HG03159 (cell line): Measurements from ENCODE around the gene SLC32A1.

Experiments used
- ATAC-seq: cut with Tn5 transposase; IDR thresholded peaks from one replicate; pipeline ENCODE4 v1.9.1; 2021; ENCODE audit warnings: mild to moderate bottlenecking, moderate library complexity; ENCODE audit not compliant: unreplicated experiment

The SLC32A1 gene, protein sequence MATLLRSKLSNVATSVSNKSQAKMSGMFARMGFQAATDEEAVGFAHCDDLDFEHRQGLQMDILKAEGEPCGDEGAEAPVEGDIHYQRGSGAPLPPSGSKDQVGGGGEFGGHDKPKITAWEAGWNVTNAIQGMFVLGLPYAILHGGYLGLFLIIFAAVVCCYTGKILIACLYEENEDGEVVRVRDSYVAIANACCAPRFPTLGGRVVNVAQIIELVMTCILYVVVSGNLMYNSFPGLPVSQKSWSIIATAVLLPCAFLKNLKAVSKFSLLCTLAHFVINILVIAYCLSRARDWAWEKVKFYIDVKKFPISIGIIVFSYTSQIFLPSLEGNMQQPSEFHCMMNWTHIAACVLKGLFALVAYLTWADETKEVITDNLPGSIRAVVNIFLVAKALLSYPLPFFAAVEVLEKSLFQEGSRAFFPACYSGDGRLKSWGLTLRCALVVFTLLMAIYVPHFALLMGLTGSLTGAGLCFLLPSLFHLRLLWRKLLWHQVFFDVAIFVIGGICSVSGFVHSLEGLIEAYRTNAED

DNA sequence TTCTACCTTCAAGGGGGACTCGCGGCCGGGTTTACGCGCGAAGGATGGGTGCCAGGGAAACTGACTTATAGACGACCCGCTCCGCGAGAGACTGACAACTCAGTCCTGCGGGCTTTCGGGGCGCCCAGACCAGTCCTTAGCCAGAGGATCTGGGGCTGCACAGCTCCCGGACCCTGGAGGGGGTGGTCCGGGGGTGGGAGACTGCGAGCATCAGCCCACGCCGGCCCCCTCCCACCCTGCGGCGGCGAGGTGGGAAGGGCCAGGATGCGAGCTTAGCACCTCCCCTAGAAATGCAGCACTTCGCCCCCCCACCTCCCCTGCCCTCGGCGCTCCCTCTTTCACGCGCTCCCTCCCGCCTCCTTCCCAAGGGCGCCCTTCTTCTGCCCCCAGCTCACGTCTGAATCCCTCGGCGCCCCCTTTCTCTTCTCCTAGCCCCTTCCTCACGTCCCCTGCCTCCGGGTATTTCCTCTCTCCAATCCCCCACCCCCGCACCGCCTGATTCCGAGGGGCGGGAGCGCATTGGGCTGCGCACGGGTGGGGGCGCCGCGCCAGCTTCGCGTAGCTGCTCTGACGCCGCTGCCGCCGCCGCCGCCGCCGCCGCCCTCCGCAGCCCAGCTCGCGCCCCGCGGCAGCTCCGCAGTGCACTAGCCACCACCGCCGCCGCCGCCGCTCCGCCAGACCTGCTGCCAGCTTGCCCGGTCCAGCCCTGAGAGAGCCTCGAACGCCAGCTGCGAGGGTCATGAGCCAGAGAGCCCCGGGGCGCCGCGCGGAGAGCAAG lies at the start of gene SLC32A1:
Gene SLC32A1, plus strand, starts transcription at position 639 of the 778 bp plus-strand sequence. CDS start 239 bp downstream, outside the sequence.
- no peak for ATAC-seq

DNA sequence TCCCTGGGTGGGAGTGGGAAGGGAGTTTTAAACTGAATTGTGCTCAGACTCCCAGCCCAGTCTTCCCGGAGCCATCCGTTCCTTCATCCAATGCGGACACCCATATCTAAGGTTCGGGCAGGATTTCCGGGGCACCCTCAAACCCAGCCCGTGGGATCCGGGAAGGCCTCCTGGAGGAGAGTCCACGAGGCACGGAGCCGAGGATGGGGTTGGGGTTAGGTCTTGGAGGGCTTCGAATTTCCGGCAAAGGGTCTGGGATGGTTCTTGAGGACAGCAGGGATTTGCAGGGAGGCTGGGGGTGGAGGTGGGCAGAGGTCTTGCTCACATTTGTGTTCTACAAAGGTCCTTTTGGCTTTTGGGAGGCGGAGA lies 49.5 kb upstream of the SLC32A1 start:
- ATAC-seq, result no peak

DNA sequence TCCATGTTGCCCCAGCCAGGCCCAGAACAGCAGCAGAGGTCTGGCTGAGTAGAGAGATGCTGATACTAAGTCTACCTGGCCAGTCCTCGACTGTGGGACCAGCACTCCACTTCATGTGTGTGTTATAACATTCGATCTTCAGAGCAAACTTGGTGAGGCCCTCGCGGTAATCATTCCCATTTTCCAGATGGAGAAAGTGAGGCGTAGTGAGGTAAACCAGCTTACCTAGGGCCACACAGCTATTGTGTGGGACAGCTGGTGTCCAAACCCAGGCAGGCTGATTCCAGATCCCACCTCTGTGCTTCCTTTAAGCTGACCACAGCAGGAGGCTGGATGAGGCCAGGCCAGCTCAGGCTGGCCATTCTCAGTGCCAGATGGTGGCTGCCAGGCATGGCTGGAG lies 47.7 kb upstream of the SLC32A1 start:
- ATAC-seq, result no peak

DNA sequence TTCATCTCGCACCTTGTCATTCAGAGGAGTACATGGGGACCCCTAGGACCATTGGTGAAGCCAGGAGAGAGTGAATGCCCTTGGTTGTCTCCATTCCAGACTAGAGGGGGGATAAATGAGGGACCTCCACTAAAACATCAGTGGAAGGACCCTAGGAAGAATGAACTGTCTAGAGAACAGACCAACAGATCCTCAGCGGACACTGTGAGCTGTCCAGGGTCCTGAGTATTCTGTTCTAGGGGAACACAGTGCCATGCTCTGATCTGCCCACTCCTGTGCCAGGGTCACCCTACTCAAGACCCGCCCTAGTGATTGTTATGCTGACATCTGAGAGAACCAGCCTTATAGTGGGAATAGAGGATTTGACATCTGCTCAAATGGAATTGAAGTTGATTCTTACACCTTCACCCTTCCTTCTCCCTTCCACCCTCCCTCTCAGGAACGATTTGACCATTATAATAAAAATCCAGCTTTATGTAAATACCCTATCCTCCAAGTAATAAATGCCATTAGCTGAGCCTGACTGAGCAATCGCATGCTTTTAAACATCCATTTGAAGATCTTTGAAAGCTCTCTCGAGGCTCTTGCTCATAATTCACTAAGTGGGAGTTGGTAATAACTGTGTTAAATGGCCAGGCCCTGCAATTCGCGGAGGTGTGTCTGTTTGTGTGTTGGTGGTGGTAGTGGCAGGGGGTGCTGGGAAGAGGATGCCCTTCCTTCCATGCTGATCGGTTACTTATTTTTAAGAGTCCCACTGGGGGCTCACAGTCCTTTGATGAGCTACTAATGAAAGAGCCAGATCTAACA lies 43.6 kb upstream of the SLC32A1 start:
- no peak for ATAC-seq

DNA sequence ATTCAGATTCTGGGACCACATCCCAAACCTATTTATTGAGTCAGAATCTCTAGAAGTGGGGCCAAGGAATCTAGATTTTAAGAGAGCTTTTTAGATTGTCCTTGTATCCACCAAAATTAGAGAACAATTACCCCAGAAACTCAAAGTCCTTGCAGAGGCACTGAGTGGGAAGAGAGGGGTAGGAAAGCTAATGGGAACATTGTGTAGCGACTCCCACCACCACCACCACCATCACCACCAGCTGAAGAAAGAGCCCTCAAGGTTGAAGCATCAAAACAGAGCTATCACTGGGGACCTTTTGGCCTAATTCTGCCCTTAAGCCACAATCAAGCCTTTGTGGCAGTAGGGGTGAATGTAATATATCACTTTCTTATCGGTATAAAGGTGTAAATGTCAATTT lies 39.0 kb upstream of the SLC32A1 start:
- ATAC-seq, result no peak

DNA sequence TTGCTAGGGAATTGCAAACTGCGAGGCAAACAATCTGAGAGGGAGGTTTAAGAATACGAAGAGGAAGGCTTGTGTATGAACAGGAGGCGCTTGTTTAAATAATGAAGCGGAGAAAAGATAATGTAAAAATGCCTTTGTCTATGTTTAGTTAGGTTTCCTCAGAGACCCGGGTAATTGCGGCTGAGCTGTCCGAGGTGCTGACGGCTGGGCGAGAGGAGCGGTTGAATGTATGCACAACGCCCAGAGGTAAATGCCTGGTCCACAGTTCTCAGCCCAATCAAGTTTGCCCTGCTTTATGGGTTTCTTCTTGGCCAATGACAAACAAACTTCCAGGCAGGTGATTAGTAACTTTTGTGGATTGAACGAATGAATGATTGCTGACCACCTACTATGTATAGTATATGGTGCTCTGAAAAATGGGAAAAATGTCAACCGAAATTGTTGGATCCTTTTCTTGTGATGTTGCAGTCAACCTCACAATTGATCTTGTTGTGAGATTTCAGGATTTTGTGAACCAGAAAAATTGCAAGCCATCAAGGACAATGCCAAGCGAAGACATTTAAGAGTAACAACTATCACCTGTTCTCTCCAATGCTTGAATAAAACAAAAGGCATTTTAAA lies 38.3 kb upstream of the SLC32A1 start:
- no peak for ATAC-seq

DNA sequence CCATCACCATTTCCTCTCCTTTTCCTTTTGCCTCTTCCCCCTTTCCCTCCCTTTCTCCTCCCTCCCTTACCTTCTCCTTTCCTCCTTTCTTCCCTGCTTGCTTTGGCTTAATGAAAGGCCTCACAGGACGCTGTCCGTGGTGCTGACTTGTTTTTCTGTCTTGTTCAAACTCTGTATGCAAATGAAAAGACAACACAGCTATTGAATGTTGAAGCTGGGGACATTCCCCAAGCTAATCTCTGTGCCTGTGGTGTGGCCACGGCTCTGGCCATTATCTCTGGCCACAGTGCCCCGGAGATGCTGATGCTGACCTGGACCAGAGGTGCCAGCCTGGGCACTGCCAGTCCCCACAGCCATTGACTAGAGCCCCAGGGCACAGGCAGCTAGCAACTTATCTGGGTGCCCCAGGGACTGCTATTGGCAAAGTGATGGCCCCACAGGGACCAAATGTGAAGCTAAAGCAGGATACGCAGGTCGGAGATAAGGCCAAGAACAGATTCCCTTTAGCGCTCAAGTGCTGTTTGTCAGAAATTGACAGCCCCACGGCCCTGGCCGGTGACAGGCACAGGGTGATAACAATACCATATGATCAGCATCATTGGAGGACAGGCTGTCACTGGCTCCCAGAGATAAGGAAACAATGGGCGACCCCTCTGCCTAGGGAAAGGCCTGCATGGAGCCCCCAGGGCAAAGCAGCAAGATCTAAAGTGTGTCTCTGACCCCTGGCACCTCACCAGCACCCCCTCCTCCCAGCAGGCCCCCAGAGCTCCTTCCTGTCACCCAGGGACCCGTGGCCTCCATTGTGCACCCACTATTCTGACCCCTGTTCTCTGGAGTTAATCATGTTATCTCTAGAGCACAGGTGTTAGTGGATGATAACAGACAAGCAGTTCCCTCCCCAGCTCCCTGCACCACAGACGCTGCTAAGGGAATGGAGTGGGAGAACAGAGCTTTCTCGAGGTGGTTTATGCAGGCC lies 31.6 kb upstream of the SLC32A1 start:
- no peak for ATAC-seq

DNA sequence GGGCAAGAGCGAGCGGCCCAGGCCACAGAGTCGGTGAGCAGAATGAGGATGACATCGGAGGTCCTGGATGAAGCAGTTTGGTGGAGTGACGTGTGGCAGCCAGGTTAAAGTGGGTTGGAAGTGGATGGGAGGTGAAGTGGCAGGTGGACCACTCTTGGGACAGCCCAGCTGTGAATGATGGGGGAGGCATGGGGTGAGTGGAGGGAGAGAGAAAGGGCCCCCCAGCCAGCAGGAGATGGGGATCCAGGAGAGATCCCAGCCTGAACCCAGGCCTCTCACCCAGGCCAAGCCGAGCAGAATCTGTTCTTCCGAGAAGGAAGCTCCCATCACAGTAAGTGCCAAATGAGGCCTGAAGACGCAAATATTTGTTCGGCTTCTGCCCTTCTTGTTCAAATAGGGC lies 27.0 kb upstream of the SLC32A1 start:
- ATAC-seq, result no peak

DNA sequence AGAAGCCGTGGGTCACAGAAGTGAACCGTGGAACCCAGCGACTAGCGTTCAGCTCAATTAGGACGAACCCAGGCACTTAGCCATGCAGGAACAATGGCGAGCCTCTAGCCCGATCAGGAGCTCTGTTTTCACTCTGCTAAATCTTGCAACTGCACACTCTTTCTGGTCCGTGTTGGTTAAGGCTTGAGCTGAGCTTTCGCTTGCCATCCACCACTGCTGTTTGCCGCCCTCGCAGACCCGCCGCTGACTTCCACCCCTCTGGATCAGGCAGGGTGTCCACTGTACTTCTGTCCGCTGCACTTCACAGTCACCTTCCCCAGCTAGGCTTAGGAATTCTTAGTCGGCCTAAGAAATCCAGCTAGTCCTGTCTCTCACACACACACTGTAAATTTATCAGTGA lies 25.7 kb upstream of the SLC32A1 start:
- no peak for ATAC-seq

DNA sequence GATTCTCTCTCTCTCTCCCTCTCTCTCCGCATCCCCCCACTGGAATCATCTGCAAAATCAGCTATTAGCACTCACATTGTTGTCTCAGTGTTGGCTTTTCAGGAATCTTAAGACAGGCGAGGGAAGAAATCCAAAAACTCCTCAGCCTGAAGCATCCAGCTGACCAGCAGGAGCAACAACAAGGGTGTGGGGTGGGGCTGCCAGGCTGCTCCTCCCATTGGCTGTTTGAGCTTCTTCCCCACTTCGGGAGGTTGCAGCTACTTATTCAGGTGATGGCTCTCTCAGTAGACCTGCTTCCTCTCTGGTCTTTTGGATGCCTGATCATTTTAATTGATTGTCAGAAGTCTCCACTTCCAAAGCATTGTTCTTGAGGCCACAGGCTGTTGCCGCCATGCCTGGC lies 24.1 kb upstream of the SLC32A1 start:
- no peak for ATAC-seq

DNA sequence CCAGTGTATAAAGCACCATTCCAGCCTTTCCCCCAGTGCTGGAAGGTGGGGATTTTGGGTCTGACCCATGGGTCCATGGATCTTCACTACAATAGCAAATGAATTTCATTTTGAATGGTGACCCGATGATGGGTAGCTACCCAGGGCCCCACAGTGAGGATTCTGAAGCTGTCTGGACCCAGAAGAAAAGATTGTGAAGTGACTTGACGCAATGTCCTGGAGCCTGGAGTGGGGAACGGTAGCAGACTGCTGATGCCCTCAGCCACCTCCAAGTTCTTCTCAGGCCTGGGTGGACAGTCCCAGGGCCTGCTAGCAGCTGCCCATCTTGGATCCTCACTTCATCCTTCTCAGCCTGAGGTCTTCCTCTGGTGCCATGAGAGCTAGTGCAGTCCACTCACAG lies 23.4 kb upstream of the SLC32A1 start:
- no peak for ATAC-seq

DNA sequence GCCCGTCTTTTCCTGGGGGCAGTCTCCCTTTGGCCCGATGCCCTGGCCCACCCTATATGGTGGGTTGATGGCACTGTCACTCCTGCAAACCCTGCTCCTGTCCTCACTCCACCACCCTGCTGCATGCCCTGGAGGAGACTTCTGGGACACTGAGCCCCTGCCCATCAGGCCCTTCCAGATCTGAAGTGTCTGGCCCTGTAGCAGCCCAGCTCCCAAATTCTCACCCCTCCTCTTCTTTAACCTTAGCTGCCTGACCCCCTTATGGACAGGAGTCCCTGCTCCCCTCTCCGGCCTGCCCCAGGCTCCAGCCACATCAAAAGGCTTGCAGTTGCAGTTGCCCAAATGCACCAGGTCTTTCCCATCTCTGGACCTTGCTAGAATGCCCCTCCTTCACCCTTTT lies 20.8 kb upstream of the SLC32A1 start:
- ATAC-seq, result no peak

DNA sequence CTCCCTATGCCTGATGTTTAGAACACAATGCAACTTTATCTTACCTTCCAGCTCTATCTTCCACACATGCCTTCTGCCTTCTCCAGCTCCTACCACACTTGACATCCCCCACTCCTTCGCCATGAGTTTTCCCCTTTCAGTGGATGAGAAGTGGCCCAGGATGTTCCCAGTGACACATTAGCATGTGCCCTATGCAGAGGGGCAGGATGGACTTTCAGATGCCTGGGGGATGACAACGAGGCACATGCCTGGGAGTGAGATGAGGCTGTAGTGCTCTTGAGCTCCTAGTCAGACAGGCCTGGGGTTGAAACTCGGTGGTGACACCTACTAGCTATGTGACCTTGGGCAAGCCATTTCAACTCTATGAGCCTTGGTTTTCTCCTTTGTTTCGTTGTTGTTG lies 20.1 kb upstream of the SLC32A1 start:
- no peak for ATAC-seq

DNA sequence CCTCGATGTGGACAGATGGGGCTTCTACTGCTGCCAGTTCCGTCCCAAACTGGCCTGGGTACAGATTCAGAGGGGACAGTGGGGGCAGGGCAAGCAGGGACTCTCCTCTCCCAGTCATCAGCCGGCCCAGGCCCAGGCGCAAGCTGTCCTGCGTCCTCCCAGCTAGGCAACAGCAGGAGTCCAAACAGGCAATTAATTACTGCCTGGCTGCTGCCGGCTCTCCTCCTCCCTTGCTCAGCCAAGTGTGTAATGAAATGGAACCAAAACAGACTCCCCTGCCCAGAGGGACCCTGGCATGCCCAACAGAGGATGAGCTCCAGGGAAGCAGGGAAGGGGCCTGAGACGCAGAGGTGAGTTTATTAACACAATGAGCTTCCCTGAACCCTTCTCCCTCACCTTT lies 17.8 kb upstream of the SLC32A1 start:
- no peak for ATAC-seq

DNA sequence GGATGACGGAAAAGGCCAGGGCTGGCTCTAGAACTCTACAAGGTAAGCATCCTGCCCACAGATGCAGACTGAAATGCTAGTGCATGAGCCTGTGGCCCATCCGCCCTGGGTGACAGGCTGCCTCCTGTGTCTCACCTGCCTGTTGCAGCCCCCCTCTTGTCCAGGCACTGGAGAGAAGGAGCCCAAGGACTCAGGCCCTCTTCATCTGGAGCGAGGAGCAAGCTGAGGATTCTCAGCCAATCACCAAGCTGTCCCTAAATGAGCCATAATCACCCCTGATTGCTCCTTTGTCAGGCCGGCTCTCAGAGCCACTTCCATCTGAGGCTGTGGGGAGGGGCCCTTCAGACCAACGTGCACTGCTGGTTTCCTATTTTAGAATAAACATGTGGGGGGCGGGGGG lies 10.0 kb upstream of the SLC32A1 start:
- no peak for ATAC-seq

DNA sequence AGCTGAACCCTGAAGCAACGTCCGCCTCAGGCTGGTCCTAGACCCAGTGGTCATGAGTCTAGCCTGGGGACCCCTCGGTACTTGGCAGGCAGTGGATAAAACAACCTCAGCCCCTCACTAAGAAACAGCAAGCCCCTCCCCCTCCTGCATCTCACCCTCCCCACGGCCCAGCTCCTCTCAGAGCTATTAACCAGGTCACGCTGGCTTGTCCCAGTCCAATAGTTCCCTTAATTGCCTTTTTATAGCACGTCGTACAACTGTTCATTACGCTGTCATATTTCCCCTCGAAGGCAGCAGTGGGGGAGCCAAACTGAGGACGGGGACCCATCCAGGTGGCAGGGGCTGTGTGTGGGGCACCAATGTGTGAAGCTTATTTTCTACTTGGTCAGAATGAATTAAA lies 8.6 kb upstream of the SLC32A1 start:
- ATAC-seq, result no peak

DNA sequence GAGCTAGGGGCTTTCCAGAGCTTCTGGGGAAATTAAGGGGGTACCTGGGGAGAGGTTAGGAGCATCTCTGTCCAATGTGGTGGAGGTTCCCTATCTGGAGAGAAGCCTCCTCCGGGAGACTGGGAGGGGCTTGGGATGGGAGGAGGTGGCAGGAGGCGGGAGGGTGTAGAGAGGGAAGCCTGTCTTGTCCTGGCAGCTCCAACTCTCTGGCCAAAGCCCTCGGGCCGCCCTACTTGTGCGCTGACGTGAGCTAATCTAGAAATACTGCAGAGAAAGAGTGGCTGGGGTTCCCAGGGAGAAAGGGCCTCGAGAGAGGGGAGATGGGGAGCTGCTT lies 1.6 kb upstream of the SLC32A1 start:
- no peak for ATAC-seq

DNA sequence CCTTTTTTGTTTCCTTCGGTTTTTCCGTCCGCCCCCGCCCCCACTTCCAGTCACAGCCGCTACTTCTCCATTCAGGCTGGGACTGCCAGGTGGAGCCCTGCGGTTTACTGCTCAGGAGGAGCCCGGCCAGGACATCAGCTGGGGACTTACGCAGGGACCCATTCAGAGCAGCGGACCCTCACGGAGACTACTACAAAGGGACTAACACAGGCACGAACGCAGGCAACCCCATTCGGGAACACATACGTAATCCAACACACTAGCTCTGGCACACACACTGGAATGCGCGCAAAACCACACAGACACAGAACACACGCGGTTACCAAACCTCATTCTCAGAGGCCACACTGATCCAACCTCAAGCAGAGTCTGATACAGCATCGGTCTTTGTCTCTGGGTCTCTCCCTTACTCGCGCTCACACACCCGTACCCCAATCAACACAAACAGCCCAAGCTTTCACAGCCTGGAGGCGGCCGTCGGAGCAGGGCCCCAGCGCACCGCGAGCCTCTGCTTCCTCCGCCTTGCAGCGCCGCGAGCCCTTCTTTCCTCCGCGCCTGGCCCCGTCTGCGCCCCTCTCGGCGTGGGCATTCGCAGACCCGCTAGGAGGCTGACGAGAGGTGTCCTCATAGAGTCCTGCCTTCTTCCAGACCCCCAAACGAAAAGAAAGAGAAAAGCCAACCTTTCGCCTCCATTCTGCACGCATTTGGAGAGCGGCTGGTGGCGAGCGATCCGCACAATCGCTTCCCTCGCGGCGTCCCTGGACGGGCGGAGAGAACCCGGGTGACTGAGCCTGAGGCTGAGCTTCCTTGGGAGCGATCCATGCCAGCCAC lies 1.1 kb upstream of the SLC32A1 start:
- no peak for ATAC-seq

DNA sequence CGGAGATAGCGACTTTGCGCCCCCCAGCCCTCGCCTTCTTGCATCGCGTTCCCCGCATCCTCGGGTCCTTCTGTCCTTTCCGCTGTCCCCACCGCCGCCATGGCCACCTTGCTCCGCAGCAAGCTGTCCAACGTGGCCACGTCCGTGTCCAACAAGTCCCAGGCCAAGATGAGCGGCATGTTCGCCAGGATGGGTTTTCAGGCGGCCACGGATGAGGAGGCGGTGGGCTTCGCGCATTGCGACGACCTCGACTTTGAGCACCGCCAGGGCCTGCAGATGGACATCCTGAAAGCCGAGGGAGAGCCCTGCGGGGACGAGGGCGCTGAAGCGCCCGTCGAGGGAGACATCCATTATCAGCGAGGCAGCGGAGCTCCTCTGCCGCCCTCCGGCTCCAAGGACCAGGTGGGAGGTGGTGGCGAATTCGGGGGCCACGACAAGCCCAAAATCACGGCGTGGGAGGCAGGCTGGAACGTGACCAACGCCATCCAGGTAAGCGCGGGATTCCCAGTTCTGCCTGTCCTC lies 401 bp downstream of the SLC32A1 start:
- ATAC-seq, result no peak
